BJ (cell line): ENCODE results near the gene CD9. TPM values are rescaled to one million over a fixed set of nuclear protein-coding genes. Genes with fewer than 3 reads are reported as not detected.

ENCODE experiments used
- CTCF ChIA-PET: fragments of 350-600 bp; formaldehyde crosslinking; extraction: SDS; loops from one replicate; lab custom pipeline; 2021; ENCODE audit warnings: antibody characterized with exemption, inconsistent platforms; lab: Yijun Ruan, JAX
- POLR2A ChIA-PET: fragments of 300-600 bp; sonication (Branson Sonifier 250); formaldehyde crosslinking; extraction: SDS; loops from one replicate; lab custom pipeline; 2021; ENCODE audit warnings: antibody characterized with exemption; lab: Charles Lee
- DNase-seq: peaks from one replicate; pipeline ENCODE4 v3.0.0-alpha.2; 2011; ENCODE audit warnings: low read depth
- H3K27me3 ChIP-seq: 2 replicates; pipeline ENCODE4 v1.6.0; 2011; ENCODE audit warnings: low read length; ENCODE audit not compliant: control insufficient read depth, insufficient read depth
- H3K36me3 ChIP-seq: 2 replicates; pipeline ENCODE4 v1.5.1; 2011; ENCODE audit warnings: low read length; ENCODE audit not compliant: control insufficient read depth, insufficient read depth
- H3K4me3 ChIP-seq: 2 replicates; pipeline ENCODE4 v1.5.1; 2011; ENCODE audit warnings: low read depth, mild to moderate bottlenecking, control low read depth, low read length
- CTCF ChIP-seq: IDR thresholded peaks from 2 replicates; pipeline ENCODE4 v1.5.1; 2011; ENCODE audit warnings: low read depth, mild to moderate bottlenecking, control low read depth, inconsistent platforms, low read length, moderate library complexity; ENCODE audit not compliant: insufficient read depth
- polyA plus RNA-seq: library from polyadenylated mRNA; depleted of rRNA; stranded (reverse); fragments of >200 nt; gene quantifications from 2 replicates; pipeline ENCODE4 v1.2.3, GENCODE V29; 2011

Gene CD9
- polyA plus RNA-seq, 1 experiment: 86.0 TPM

DNA sequence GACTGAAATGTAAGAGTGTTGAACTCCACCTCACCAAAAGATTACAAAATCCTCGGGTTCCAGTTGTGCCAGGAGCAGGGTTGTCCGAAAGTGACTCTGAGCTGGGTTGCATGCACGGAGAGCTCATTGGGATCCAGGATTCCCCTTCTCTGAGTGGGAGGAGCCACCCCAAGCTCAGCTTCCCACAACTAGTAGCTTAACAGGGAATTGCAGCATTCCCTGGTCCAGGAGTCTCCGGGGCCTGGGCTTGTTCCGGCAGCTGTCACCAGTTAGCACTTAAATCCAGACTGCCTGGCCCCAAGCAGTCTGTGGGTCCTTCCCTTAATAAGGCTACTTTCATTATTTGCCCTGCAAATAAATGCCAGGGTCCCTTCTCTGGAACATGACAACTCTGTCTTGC, 50.1 kb downstream of the CD9 start:
- POLR2A ChIA-PET: no interaction called here

GRCh38 chr12:6253278-6253677, 53.1 kb downstream of the CD9 start:
- Histone ChIP-seq H3K27me3 (peaks cover 8% of the 10 kb centered on the region), H3K4me3 (no peak overlapping the region), H3K36me3 (no peaks in the 10 kb centered on the region)
- ChIA-PET POLR2A (no interaction called here), CTCF (interaction anchor here (1.8 kb wide), 1 partner anchor 11 kb away, joined by 11 read pairs; no protein-coding TSS in a partner anchor)
- DNase-seq: no peak
- no peak for TF ChIP-seq CTCF

More for the DNA sequence above, 50.1 kb downstream of the CD9 start:
- no peak for TF ChIP-seq CTCF
- DNase-seq: no peak
- Histone ChIP-seq H3K4me3 (no peak overlapping the region), H3K36me3 (no peaks in the 10 kb centered on the region), H3K27me3 (peaks cover 8% of the 10 kb centered on the region)
- CTCF ChIA-PET: interaction anchor here (1.2 to 1.3 kb wide), 2 partner anchors 9 to 50 kb away, joined by 3 to 4 read pairs; partner anchors contain the start of gene CD9

GRCh38 chr12:6254491-6254890, 54.3 kb downstream of the CD9 start:
- no peak for TF ChIP-seq CTCF
- Histone ChIP-seq H3K4me3 (no peak overlapping the region), H3K27me3 (peaks cover 5% of the 10 kb centered on the region), H3K36me3 (no peaks in the 10 kb centered on the region)
- POLR2A ChIA-PET: no interaction called here
- CTCF ChIA-PET: interaction anchor here (1.8 kb wide), 1 partner anchor 10 kb away, joined by 11 read pairs; no protein-coding TSS in a partner anchor
- no peak for DNase-seq

DNA sequence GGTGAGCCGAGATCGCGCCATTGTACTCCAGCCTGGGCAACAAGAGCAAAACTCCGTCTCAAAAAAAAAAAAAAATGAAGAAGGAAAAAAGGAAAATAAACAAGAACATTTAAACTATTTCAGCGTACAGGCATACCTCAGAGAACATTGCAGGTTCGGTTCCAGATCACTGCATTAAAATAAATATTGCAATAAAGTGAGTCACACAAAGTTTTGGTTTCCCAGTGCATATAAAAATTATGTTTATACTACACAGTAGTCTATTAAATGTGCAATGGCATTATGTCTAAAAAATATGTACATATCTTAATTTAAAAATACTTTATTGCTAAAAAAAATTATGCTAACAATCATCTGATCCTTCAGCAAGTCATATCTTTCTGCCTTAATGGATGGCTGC, 56.8 kb downstream of the CD9 start:
- no peak overlapping the region for H3K4me3 ChIP-seq
- peaks cover 5% of the 10 kb centered on the region; the same call in 1 of the 2 replicates for H3K27me3 ChIP-seq
- CTCF ChIA-PET: no interaction called here
- DNase-seq: no peak
- no peak for TF ChIP-seq CTCF
- POLR2A ChIA-PET: no interaction called here
- no peaks in the 10 kb centered on the region for H3K36me3 ChIP-seq

- peaks cover 10% of the 10 kb centered on the region; the same call in 1 of the 2 replicates for H3K27me3 ChIP-seq
- H3K36me3 ChIP-seq: no peaks in the 10 kb centered on the region
- TF ChIP-seq CTCF: no peak
- H3K4me3 ChIP-seq: no peak overlapping the region
- no peak for DNase-seq
- CTCF ChIA-PET: no interaction called here
- POLR2A ChIA-PET: no interaction called here
Measured at GRCh38 chr12:6262211-6262610, 62.0 kb downstream of the CD9 start.
